GM21786 (cell line): ENCODE measurements around the gene SHROOM1.

Experiments
- ATAC-seq: cut with Tn5 transposase; IDR thresholded peaks from one replicate; pipeline ENCODE4 v1.9.1; 2021; ENCODE audit not compliant: unreplicated experiment

SHROOM1 gene

DNA sequence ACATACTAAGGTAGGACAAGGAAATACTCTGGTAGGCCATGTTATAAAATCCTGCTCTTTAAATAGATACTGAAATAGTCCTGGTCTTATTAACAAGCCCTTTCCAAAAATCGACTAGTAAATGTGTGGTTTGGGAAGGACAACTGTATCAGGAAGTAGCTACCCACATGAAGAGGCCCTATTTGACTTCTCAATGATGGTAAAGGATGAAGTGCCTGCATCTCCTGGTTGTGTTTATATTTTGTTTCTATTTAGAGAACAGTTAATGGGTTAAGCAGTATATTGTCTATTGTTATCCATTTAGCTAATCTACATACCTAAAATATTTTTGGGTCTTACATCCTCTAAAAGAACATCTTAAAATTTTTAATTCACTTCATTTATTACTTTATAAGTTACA is 23.3 kb upstream of the SHROOM1 start:
- no peak for ATAC-seq

DNA sequence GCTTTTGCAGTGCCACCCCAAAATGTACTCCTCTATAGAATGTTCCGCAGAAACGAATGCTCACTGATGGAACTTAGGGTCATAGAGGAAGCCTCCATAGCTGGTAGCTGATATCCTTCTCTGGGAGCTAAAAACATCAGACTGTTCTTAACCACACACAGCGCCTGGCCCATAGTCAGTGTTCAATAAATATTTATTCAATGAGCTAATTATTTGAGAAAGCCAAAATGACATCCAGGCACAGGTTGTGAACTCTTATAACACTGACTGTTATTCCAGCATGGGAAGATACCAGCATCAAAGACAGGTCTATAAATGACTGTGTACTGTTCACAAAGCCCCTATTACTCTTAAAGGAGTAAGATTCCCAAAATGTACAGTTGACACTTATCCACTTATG is 22.9 kb upstream of the SHROOM1 start:
- ATAC-seq: no peak

DNA sequence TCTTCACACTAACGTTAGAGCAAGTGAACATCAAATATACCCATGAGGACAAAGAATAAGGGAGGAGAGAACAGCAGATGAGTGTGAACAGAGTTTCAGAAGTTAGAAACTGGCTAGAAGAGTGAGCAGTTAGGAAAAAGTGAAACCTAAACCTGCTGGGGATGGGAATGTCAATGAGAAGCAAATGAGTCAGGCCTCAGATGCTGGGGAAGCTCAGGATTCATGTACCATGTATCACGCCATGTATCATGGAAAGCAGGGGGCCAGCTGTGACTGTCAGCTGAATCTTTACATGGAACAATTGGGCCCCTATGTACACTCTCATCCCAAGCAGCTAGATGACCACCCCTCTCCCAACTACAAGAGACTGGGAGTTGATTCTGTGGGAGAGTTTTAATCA is 19.6 kb upstream of the SHROOM1 start:
- no peak for ATAC-seq

DNA sequence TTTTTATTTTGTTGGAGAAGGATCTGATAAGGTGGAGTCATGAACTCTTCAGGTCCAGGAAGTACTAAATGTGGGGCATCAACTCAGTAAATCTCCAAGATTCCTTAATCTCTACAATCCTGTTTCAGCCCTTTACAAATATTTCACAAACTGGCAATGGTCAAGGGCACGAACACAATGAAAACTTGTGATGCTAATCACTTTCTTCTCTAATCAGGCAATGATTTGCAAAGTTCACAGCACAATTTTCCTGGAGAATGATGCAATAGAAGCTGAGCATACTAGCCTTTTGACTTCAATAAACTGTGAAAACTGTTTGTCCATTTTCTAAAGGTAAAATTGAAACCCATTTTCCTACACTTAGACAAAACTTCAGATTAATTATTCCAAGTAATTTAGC is 18.9 kb upstream of the SHROOM1 start:
- ATAC-seq: no peak

DNA sequence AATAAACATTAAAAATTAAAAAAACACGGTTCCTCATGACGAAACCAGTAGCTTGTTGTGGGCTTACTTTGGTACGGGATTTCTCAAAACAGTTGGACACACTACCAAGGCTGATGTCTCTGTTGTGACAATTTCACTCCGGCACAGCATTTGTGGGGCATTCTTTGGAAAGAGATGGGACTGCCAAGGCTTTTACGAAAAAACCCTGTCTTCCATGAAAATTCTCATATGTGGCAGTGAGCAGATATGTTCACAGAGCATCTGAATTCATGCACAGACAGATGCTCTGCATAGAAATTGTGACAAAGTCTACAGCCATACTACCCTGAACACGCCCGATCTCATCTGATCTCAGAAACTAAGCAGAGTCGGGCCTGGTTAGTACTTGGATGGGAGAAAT is 17.8 kb upstream of the SHROOM1 start:
- ATAC-seq: no peak

DNA sequence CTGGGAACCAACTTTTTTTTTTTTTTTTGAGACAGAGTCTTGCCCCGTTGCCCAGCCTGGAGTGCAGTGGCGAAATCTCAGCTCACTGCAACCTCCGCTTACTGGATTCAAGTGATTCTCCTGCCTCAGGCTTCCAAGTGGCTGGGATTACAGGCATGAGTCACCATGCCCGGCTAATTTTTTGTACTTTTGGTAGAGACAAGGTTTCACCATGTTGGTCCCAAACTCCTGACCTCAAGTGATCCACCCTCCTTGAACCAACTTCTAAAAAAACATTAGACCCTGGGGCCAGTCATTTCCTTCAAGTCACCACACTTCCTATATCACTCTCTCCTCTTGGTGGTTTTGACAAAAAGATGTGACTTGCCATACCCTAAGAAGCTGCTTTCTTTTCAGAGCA is 10.9 kb upstream of the SHROOM1 start:
- no peak for ATAC-seq

DNA sequence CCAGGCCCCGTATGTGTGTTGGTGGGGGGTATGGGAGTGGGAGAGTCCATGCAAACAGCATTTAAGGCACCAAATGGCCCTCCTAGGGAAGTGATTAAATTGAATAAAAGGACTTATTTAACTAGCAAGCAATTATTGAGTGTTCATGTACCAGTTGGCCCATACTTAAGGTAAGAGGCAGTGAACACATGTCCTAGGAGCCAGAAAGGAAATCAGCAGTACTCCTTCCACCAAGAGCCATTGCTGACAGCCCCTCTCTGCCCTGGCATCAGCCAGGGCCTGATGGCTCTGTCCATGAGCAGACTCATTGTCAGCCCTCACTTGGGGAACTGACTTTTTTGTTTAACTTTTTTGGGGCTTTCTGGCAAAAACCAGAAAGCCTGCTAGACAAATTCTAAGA is 10.4 kb upstream of the SHROOM1 start:
- no peak for ATAC-seq

DNA sequence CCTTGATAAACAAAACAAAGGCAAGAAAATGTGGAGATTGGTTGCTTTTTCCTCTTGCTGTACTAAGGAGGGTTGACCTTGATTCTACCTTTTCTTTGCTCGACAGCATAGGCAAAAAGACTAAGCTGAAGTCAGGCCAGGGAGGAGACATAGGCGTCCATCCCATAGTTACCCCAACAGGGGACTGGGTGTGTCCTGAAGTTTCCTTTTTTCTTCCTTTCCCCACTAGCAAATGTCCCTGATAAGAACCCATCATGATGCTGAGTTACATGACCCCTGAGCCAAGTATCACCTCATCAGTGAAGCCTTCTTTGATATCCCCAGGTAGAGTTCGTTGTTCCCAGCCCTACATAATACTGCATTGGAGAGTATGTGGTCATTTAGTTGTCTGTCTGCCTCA is 9.9 kb upstream of the SHROOM1 start:
- no peak for ATAC-seq

DNA sequence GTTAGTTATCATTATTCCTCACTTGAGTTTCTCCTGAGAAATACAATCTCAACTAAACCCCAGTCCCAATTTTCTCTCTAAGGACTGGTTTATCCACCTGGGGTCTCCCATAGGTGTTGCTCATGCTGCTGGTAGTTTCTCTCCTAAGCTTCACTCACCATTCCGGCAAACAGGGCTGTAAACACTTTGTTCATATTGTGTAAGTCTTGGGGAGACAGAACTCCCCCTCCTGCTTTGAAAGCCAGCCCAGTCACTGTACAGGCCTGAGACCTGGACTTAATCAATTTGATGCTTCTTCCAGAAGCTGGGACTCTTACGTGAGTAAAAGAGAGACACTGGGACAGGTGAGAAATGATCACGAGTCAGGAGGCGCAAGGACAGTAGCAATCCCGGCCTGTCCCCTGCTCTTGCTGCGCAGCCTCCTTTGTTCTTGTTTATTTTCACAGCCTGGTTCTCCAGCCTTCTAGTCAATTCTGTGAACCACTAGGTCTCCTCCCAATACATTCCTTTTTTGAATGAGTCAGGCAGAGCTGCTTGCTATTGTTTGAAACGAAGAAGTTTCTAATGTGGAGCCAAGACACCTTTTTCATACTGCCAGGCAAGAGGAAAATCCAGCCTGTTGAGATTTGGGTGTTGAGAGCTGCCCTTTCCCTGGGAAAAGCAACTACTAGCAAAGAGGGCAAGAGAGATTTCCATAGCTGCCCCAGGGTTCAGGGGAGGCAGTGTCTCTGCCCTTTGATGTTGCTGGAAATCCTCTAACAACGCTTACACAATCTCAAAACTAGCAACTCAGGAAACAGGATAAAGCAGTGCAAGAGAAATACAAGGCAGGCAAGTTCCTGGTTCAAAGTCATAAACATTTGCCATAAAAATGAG is 9.2 kb upstream of the SHROOM1 start:
- ATAC-seq: no peak

DNA sequence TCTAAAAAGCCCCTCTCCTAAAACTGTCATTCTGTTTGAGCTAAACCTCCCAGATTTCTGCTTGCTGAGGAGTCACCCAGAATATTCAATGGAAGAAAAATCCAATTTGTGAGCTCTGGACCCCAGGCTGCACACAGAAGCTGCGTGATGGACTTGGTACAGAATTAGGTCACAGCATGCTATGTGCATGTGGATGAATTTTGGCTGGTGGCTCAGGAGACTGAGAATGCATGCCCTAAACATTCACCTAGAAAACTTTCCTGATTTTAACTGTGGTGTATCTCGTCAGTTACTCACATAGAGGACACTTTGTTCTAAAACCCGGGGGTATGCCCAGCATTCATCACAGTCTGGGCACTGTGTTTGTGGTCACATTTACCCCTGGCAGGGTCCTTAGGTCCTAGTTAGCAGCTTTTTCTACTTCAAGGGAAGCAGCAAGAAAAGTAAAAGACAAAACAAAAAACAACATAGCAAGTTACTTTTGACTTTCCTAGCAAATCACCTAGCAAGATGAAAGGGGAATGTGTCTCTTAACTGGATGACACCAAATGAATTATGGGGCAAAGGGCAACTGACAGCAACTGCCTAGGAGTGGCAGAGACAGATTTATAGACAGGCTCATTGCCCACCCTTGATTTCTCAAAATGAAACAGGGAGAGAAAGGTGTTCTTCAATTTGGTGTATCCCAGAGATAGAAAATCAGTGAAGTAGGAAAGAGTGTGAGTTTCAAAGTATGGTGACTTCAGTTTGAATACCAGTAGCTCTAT is 8.3 kb upstream of the SHROOM1 start:
- ATAC-seq: no peak

DNA sequence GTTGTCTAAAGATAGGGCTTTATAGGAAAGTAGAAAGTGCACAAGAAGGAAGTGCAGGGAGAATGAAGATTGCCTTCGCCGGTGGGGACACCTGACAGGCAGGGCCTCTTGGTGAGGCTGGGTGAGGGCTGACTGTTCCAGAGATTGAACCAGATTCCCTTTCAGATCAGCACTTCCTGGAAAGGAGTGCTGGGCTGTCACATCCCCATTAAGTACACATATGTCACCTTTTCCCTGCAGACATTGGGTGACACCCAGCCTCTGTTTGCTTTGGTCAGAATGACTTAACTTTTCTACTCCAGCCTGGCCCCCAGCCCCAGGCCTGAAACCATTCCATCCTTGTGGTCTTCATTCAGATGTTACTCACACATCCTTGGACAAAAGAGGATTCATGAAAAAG is 7.4 kb upstream of the SHROOM1 start:
- no peak for ATAC-seq

DNA sequence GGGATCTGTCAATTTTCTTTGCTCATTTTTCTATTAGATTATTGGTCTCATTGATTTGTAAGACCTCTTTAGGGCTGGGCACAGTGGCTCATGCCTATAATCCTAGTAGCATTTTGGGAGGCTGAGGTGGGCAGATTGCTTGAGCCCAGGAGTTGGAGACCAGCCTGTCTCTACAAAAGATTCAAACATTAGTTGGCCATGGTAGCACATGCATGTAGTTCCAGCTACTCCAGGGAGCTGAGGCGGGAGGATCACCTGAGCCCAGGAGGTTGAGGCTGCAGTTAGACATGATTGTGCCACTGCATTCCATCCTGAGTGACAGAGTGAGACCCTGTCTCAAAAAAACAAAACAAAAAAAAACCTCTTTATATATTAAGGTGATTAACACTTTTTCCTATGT is 6.4 kb upstream of the SHROOM1 start:
- ATAC-seq: no peak

DNA sequence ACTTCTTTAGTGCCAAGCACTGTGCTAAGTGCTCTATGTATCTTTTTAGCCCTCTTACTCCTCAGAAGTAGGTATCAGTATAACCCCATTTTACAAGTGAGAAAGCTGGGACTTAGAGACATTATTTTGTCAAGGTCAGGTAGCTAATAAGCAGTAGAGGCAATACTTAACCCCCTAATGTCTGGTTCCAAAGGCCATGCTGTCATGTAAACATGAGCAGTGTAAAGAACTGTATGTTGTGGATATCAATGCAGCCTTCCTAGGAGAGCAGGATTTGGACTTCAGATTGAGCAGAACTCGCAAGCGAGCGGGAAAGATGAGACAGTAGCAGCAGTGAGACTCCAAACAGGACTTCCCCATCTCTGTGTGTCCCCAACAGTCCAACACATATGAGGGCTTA is 3.6 kb upstream of the SHROOM1 start:
- no peak for ATAC-seq

DNA sequence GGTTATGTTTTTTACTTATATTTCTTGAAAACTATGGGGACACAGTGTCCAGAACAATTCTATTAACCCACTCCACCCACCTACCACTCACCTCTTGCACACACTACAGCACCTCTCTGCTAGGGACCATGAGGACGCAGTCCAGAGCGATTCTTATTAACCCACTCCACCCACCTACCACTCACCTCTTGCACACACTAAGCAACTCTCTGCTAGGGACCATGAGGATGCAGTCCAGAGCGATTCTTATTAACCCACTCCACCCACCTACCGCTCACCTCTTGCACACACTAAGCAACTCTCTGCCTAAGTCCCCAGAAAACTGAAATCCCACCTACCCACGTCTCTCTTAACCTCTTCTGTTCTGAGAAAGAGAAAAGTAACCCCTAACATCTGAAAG is 2.2 kb upstream of the SHROOM1 start:
- no peak for ATAC-seq

DNA sequence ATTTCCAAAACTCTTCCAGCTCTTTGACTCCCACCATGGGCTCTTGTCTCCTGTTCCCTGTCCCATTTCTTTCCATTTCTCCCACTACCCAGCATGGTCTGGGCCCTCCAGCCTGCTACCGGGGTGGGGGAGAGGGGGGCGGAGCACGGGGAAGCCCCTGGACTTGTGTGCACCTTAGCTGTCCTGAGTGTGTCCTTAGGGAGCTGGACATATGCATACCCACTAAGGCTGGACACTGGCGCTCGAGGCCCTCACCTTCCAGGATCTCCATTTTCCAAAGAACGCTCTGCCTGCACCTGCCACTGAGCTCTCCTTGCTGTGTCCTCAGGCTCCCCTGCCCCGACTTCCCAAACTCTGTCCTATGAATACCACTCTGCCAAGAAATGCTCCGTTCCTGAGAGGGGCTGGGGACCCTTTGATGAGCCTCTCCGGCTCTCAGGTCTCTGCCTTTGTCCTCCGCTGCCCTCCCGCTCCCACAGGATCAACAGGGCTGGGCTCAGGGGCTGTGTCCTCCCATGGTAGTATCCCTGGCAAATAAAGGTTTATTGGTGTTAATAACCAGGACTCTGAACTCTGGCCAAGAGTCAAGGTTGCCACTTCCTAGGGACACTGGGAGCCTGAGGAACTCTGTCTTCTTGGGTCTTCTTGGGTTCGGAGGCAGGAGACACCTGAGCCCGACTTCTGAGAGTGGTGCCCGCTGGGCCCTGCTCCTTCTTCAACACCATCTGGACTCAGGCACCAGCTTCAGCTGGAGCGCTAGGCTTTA is 831 bp upstream of the SHROOM1 start:
- no peak for ATAC-seq

DNA sequence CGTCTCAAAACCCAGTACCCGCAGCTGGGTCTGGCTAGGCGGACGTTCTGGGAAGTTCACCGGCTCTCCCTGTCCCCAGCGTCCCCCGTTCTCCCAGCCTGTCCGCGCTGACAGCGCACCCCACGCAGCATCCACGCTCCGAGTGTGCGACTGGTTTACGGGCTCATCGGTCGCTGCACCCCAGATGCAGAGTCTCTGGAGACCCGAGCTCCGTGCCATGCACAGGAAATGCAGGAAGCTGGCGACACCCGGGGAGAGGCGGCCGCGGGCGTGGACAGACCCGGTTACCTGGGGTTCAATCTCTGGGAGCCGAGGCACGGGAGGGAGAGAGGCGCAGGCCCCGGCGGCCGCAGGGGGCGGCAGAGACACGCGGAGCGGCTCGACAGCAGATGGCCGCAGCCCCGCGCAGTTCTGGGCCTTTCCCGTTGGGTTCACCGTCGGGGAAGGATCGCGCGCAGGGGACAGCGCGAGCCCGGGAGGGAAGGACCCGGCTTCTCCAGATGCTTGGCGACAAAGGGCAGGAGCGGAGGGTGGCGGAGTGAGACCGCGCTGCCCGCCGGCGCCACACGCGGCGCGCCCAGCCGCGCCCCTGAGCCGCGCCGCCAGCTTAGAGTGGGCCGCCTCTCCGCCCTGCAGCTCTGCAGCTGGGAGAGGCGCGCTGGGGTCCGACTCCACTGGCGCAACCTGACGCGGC is 558 bp downstream of the SHROOM1 start:
- ATAC-seq: peak; percentile 80

DNA sequence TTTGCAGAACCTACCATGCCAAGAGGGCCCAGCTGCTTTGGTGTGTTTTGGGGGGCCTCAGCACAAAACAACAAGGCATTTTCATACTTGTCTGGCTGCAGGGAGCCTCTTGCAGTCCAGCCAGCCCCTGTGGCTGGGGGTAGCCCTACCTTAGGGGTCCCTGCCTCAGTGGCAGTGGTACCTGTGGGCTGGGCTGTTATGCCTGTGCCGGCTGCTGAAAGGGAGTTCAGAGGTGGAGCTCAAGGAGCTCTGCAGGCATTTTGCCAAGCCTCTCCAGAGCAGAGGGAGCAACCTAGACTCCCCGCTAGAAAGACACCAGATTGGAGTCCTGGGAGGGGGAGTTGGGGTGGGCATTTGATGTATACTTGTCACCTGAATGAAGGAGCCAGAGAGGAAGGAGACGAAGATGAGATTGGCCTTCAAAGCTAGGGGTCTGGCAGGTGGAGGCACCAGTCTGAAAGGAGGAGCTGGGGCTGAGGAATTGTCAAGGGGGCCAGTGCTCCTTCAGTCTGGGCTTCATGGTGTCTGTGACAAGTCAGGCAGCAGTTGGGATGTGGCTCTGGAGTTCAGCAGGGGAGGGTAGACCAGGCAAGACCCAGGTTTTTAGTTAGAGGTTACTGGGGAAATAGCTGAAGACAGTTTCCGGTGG is 1.5 kb downstream of the SHROOM1 start:
- no peak for ATAC-seq

DNA sequence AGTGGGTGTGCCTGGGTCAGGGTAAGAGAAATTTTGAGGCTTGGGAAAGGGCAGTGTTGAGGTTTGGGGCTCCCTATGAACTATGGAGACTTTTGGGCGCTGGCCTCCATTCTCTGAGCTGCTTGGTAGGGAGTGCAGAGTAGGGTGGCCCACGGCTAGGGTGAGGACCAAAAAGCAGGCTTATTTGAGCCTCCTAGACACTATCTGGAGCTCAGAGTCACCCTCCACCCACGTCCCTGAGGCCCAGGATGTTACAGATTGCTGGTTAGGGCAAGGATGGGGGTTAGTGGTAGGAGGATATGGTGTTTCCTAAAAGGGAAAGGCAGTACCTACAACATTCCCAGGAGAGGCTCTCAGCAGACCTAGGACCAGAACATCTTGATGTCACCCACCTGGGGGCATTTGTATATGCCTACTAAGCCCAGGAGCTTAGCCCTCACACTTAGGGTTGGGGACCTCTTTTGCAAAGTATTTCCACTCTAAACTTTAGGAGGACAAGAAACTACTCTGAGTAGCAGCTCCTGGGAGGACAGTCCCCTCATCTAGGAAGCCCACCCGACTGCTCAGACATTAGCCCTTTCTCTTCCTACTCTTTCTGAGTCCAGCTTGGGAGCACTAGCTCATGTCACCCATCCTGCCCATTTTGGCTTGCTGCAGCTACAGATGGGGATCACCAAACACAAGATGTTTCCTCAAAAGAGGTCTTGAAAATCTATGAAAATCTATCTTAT is 2.3 kb downstream of the SHROOM1 start:
- no peak for ATAC-seq

DNA sequence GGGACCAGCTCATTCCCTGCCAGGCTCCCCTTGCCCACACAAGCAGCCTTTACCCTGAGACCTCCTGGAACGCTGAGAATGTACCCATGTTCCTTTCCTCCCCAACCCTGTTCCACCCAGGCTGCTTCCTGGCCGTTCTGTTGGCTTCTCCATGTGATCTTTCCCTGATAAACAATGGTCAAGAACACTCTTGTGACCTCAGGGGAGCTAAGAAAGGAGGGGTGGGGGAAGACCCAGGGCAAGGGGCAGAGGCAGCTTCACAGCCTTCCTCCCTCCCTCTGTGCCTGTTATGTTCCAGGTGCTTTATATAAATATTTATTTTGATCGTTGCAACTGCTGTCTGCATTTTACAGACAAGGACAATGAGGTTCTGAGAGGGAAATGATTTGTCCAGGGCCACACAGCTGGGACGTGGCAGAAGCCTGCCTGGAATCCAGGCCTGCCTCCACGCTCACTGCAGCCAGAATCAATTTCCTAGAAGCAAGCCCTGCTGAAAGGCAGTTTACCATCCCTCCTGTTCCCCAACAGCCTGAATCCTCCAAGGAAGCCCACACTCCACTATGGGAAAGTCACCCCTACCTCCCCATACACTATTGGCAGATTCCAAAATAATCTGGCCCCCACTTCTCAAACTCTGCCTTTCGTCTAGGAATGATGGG is 3.9 kb downstream of the SHROOM1 start:
- ATAC-seq: no peak
